ENCODE measurements around the gene IRS2. TPM values are rescaled to one million over a fixed set of nuclear protein-coding genes. Genes with fewer than 3 reads are reported as not detected.
A peak's percentile ranks its signal among the peaks of the same experiment; 100 is the strongest.

The IRS2 gene
- total RNA-seq, 6 donors from 2014 or later = 31.8 to 67.9 (median 46.4) TPM

- no peaks in the 10 kb centered on the region for H3K4me1 ChIP-seq
- no peak overlapping the region for H3K27ac ChIP-seq
- H3K36me3 ChIP-seq = no peaks in the 10 kb centered on the region
- 61 to 66% methylated on average over 7 of the region's 7 CpGs for WGBS, 2 donors
- ATAC-seq (ENCODE audit: low FRiP score in 2 of 2) (no peak), DNase-seq (no peak)
- H3K9me3 ChIP-seq = no peaks in the 10 kb centered on the region
- TF ChIP-seq EP300 (IDR thresholded peaks at IDR 0.05) (no peak), POLR2A (IDR thresholded peaks at IDR 0.05) (no peak), POLR2AphosphoS5 (IDR thresholded peaks at IDR 0.05) (no peak), CTCF (IDR thresholded peaks at IDR 0.05) (no peak)
- H3K27me3 ChIP-seq = no peaks in the 10 kb centered on the region
- H3K4me3 ChIP-seq = no peak overlapping the region
Observed at GRCh38 chr13:109719962-109720646, 66.3 kb downstream of the IRS2 start.

- TF ChIP-seq POLR2AphosphoS5 (IDR thresholded peaks at IDR 0.05) = no peak
- TF ChIP-seq POLR2A (IDR thresholded peaks at IDR 0.05) = no peak
- Histone ChIP-seq H3K4me3 (no peak overlapping the region), H3K27me3 (no peaks in the 10 kb centered on the region), H3K36me3 (no peaks in the 10 kb centered on the region), H3K4me1 (no peaks in the 10 kb centered on the region), H3K9me3 (no peaks in the 10 kb centered on the region), H3K27ac (no peak overlapping the region)
- no peak for DNase-seq
- ATAC-seq (ENCODE audit: low FRiP score in 2 of 2) = no peak
Observed at GRCh38 chr13:109718726-109719125, 67.7 kb downstream of the IRS2 start.

GRCh38 chr13:109717686-109718085 lies 68.7 kb downstream of the IRS2 start:
- ATAC-seq (ENCODE audit: low FRiP score in 2 of 2) (no peak), DNase-seq (no peak)
- no peak overlapping the region for H3K4me3 ChIP-seq
- H3K27me3 ChIP-seq = no peaks in the 10 kb centered on the region
- WGBS, 2 donors = 96 to 97% methylated on average over 6 of the region's 6 CpGs
- H3K27ac ChIP-seq = no peak overlapping the region
- TF ChIP-seq CTCF (IDR thresholded peaks at IDR 0.05) (no peak), EP300 (IDR thresholded peaks at IDR 0.05) (no peak), POLR2A (IDR thresholded peaks at IDR 0.05) (no peak), POLR2AphosphoS5 (IDR thresholded peaks at IDR 0.05) (no peak)
- no peaks in the 10 kb centered on the region for H3K36me3 ChIP-seq
- H3K9me3 ChIP-seq = no peaks in the 10 kb centered on the region
- no peaks in the 10 kb centered on the region for H3K4me1 ChIP-seq

GRCh38 chr13:109715902-109716301 lies 70.5 kb downstream of the IRS2 start:
- DNase-seq = peak in 1 of 2 donors; percentile 74
- Histone ChIP-seq H3K4me3 (no peak overlapping the region), H3K36me3 (no peaks in the 10 kb centered on the region), H3K9me3 (no peaks in the 10 kb centered on the region), H3K27me3 (no peaks in the 10 kb centered on the region), H3K27ac (no peak overlapping the region), H3K4me1 (no peaks in the 10 kb centered on the region)
- 94 to 95% methylated on average over 1 of the region's 1 CpG for WGBS, 2 donors
- TF ChIP-seq POLR2A (IDR thresholded peaks at IDR 0.05) = peak in 1 of 4 donors; percentile 12
- TF ChIP-seq POLR2AphosphoS5 (IDR thresholded peaks at IDR 0.05) = peak; percentile 44 to 60
- TF ChIP-seq EP300 (IDR thresholded peaks at IDR 0.05) = peak in 1 of 4 donors; percentile 64
- TF ChIP-seq CTCF (IDR thresholded peaks at IDR 0.05) = no peak
- peak in 1 of 2 donors; percentile 74 for ATAC-seq (ENCODE audit: low FRiP score in 2 of 2)

GRCh38 chr13:109713681-109714080 lies 72.7 kb downstream of the IRS2 start:
- TF ChIP-seq POLR2A (IDR thresholded peaks at IDR 0.05) (no peak), POLR2AphosphoS5 (IDR thresholded peaks at IDR 0.05) (no peak), CTCF (IDR thresholded peaks at IDR 0.05) (no peak), EP300 (IDR thresholded peaks at IDR 0.05) (no peak)
- no peak for ATAC-seq (ENCODE audit: low FRiP score in 2 of 2)
- no peak overlapping the region for H3K27ac ChIP-seq
- H3K36me3 ChIP-seq = no peaks in the 10 kb centered on the region
- no peak for DNase-seq
- no peaks in the 10 kb centered on the region for H3K27me3 ChIP-seq
- 72 to 79% methylated on average over 4 of the region's 4 CpGs for WGBS, 2 donors
- H3K4me3 ChIP-seq = no peak overlapping the region
- no peaks in the 10 kb centered on the region for H3K4me1 ChIP-seq
- no peaks in the 10 kb centered on the region for H3K9me3 ChIP-seq

Data from upper lobe of left lung (tissue), 6 donors.